ENCODE data around the gene ENTPD8.
"Not testable (repeated sequence)": the region's sequence is repeated elsewhere in the genome, so short reads cannot be mapped to it uniquely, and the experiment has no call there.

Gene ENTPD8

DNA sequence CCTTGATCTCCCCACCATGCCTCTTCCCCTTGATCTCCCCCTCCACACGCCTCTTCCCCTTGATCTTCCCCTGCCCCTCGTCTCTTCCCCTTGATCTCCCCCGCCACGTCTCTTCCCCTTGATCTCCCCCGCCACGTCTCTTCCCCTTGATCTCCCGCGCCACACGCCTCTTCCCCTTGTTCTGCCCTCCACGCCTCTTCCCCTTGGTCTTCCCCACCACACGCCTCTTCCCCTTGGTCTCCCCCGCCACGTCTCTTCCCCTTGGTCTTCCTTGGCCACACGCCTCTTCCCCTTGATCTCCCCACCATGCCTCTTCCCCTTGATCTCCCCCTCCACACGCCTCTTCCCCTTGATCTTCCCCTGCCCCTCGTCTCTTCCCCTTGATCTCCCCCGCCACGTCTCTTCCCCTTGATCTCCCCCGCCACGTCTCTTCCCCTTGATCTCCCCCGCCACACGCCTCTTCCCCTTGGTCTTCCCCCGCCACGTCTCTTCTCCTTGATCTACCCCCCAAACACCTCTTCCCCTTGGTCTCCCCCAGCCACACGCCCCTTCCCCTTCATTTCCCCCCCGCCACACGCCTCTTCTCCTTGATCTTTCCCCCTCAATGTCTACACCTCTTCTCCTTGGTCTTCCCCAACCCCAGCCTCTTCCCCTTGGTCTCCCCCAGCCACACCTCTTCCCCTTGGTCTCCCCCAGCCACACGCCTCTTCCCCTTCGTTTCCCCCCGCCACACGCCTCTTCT lies 10.3 kb upstream of the ENTPD8 start:
- DNase-seq (ENCODE audit: low read depth, low spot score): peak; percentile 28
- not testable (repeated sequence) for H3K4me3 ChIP-seq (ENCODE audit: low read length)

DNA sequence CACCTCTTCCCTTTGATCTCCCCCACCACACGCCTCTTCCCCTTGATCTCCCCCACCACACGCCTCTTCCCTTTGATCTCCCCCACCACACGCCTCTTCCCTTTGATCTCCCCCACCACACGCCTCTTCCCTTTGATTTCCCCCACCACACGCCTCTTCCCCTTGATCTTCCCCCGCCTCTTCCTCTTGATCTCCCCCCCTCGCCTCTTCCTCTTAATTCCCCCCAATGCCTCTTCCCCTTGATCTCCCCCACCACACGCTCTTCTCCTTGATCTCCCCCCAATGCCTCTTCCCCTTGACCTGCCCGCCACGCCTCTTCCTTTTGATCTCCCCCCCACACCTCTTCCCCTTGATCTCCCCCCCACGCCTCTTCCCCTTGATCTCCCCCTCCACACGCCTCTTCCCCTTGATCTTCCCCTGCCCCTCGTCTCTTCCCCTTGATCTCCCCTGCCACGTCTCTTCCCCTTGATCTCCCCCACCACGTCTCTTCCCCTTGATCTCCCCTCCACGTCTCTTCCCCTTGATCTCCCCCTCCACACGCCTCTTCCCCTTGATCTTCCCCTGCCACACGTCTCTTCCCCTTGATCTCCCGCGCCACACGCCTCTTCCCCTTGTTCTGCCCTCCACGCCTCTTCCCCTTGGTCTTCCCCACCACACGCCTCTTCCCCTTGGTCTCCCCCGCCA lies 9.5 kb upstream of the ENTPD8 start:
- peak; percentile 98 for DNase-seq (ENCODE audit: low read depth, low spot score)
- not testable (repeated sequence) for H3K4me3 ChIP-seq (ENCODE audit: low read length)

DNA sequence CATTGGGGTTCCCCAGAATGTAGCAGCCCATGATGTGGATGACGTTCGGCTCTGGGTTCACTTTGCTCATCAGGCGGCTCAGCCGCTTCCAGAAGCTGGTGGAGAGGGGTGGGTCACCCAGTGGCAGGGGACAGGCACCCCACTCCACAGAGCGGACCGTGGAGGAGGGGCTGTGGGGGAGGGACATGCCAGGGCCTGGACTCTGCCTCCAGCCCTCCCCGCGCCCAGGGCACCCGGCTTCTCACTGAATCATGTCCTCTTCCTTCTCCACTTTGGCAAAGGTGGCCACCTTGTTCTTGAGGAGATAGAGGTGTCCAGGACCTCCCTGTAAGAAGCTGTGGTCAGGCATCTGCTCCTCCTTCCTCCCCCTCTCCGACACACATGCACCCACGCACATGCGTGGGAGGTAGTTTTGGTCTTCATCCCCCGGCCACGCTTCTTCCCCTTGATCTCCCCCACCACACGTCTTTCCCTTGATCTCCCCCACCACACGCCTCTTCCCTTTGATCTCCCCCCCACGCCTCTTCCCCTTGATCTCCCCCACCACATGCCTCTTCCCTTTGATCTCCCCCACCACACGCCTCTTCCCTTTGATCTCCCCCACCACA lies 8.9 kb upstream of the ENTPD8 start:
- no peak overlapping the region for H3K4me3 ChIP-seq (ENCODE audit: low read length)
- DNase-seq (ENCODE audit: low read depth, low spot score): no peak

DNA sequence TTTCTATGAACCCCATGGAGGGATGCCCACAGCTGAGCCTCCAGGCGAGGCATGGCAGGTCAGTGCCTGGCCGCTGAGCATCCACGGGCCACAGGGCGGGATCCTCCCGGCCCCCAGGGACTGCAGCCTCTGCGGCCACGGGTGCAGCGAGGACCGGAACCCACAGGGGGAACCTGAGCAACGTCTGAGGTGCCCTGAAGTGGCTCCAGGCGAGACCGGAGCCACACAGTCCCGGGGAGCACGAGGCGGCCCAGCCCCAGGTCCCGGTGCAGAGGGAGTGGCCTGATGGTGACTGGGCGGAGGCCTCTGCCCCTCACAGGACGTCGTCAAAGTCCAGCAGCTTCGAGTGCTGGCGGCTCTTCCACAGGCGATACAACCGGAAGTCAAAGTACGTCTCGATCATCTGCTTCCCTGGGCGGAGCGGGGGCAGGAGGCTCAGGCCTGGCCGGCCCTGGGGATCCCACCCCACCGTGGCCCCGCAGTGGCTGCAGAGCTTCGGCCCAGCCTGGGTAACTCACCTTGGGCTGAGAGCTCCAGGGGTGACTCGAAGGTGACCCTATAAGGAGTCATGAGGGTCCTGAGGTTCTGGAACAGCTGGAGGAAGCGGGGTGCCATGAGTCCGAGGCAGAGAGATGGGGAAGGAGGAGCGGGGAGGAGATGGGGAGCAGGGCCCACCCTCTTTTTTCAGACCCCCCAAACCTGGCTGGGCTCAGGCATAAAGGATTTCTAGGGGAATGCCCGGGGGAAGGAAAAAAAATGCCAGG lies 8.1 kb upstream of the ENTPD8 start:
- DNase-seq (ENCODE audit: low read depth, low spot score): no peak
- H3K4me3 ChIP-seq (ENCODE audit: low read length): no peak overlapping the region

DNA sequence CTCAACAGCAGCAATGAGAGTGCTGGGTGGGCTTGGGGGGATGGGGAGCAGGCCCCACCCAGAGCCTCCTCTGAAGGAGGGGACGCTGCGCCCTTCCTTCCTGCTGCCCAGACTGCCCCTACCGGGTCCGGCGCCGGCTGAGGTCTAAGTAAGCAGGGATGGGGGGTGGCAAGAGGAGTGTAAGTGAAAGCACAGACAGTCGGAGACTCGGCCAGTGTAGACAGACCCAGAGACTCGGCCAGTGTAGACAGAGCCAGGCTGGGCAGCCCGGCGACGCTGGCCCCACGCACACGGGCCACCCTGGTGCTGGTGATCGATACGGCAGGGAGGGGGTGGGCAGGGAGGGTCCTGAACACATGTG lies 7.4 kb upstream of the ENTPD8 start:
- no peak overlapping the region for H3K4me3 ChIP-seq (ENCODE audit: low read length)
- DNase-seq (ENCODE audit: low read depth, low spot score): no peak

DNA sequence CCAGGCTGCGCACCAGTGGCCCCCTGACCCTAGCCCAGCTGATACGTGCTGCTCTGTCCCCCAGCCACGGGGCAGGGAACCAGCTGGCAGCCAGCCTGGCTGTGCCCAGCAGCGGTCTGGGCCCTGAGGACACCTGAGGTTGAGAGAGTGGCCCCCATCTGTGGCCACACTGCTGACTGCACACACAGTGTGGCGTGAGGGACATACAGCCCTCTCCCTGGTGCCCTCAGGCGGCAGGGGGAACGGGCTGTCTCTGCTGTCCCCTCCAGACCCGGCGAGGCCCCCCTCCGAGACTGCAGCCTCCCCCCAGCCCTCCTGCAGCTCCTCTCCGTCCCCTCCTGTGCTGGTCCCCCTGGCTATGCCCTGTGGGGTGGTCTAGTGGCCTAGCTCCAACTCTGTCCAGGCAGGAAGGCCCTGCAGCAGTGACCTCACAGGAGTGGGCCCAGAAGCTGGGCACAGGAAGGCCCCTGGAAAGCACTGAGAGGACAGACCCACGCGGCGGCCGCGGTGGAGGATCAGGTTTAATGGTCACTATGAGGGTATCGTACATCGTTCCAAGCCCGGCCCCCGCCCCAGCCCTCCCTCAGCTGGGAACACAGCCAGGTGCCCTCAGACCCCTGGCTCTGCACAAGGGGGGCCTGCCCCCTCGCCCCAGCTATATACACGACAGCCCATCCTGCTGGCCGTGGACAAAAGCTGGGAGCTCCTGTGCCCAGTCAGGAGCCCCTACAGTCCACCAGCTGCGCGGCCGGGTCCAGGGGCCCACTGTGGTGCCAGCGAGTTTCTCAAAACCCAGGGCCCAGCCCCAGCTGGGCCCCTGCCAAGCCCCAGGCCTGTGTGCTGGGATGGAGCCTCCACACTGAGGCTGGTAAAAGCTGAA lies 6.8 kb upstream of the ENTPD8 start:
- no peak for DNase-seq (ENCODE audit: low read depth, low spot score)
- no peak overlapping the region for H3K4me3 ChIP-seq (ENCODE audit: low read length)

DNA sequence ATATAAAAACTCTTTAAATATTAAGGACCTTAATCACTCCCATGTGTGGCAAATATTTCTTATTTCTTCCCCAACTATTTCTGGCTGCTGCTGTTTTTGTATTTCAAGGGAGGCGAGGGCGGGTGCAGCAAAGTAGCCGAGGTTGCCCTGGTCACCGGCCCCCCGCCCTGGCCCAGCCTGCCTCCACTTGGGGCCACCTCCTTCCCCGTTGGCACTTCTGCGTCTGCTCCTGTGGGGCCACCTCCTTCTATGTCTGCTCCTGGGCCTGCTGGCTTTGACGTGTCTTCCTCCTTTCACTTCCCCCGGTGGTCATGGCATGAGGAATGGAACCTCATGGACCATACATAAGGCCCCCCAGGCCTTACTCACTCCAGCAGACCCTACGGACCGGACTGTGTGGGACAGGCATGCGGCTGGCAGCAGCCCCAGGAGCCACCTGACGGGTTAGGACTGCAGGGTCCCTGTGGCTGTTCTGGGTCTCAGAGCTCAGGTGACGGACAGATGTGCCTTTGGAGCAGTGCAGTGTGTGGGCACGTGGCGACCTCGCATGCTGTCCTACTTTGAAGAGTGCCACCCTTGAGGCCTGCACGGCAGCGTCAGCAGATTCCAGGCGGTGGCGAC lies 5.8 kb upstream of the ENTPD8 start:
- H3K4me3 ChIP-seq (ENCODE audit: low read length): no peak overlapping the region
- DNase-seq (ENCODE audit: low read depth, low spot score): no peak

DNA sequence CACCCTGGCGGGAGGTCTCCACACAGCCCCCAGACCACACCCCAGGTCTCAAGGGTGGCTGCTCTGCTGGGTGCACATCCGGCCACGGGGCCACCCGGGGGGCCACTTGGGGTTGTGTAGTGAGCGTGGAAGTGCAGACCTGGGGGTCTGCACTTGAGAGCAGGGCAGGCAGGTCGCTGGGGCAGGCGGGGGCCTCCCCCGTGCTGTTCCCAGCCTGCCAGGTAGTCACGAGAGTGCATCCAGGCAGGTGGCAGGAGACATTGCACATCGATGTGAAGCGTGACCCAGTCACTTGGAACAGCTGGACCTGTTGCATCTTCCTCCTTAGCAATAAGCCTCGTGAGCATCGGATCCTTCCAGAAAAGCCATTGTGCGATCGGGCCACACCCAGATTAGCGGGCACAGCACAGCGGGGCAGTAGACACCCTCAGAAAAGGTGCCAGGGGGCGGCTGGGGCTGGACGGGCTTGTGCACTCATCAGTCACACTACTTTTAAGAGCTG lies 4.8 kb upstream of the ENTPD8 start:
- no peak overlapping the region for H3K4me3 ChIP-seq (ENCODE audit: low read length)
- no peak for DNase-seq (ENCODE audit: low read depth, low spot score)

DNA sequence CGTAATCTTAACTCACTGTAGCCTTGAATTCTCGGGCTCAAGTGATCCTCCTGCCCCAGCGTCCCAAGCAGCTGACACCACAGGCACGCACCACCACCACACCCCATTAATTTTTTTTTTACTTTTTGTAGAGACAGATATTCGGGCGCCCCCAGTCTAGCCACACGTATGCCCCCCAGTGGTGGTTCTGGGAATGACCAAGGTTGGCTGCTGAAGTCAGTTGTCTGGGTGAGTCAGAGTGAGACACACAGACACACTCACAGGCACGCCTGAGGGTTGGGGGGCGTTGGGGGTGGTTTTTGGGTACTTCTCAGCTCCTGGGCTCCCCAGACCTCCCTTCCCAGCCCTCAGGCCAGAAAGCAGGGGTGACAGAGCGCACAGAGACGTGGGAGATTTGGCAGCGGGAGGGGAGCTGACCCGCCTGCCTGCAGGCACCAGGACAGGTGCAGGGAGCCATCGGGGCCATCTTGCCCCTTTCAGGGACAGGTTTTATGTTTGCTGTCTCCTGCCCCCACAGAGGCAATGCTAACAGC lies 4.2 kb upstream of the ENTPD8 start:
- DNase-seq (ENCODE audit: low read depth, low spot score): peak; percentile 28
- H3K4me3 ChIP-seq (ENCODE audit: low read length): no peak overlapping the region

DNA sequence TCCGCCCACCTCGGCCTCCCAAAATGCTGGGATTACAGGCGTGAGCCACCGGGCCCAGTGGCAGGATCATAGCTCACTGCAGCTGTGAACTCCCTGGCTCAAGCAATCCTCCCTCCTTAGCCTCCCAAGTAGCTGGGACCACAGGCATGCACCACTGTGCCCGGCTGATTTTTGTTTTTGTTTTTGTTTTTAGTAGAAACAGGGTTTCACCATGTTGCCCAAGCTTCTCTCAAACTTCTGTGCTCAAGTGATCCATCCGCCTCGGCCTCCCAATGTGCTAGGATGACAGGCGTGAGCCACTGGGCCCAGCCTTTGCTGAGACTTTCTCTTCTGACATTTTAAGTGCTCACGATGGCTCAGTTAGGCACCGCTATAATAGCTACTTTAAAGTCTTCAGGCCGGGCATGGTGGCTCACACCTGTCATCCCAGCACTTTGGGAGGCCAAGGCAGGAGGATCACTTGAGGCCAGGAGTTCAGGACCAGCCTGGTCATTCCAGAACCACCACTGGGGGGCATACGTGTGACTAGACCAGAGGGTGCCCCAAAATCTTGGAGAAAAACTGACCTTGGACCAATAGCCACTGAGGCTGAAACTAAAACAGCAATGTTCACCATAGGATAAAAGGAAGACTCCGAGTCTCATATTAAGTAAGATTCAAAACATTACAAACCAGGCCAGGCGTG lies 3.1 kb upstream of the ENTPD8 start:
- no peak for DNase-seq (ENCODE audit: low read depth, low spot score)
- no peak overlapping the region for H3K4me3 ChIP-seq (ENCODE audit: low read length)

DNA sequence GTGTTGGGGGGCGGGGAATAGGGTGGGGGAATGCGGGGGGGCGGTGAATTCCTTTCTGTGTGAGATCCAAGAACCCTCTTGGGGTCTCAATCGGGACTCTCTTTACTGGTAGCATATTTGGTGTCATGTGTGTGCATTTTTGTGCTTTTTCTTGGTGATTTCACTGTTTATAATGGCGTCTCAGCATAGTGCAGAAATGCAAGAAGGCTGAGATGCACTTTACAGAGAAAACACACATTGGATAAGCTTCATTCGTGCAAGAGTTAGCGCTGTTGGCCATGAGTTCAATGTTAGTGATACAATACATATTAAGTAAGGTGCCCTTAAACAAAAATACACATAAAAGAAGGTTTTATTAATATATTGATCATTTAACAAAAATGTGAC lies 771 bp upstream of the ENTPD8 start:
- H3K4me3 ChIP-seq (ENCODE audit: low read length): no peak overlapping the region
- no peak for DNase-seq (ENCODE audit: low read depth, low spot score)

DNA sequence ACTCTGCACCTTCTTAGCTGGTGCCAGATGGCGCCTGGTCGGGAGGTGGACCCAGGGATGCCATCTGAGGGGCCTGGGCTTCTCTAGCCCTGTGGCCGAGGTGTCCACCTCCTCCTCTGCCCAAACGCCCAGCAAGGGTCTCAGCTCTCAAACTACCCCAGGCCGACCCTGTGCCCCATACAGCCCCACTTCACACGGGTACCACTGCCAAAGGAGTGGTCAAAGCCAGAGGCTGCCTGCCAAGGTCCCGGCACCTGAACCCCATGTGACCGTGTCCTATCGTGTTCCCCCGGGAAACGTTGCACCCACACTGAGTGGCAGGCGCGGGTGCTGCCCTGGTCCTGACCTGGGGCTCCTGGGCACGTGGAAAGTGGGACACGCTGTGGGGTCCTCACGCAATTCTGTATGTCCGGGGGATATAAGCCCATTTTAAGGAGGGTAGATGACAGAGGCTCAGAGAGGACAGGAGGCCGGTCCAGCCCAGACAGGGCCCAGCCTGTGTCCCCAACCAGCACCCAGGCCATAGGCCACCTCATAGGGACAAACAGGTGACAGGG lies 1.9 kb downstream of the ENTPD8 start:
- H3K4me3 ChIP-seq (ENCODE audit: low read length): no peak overlapping the region
- DNase-seq (ENCODE audit: low read depth, low spot score): no peak

DNA sequence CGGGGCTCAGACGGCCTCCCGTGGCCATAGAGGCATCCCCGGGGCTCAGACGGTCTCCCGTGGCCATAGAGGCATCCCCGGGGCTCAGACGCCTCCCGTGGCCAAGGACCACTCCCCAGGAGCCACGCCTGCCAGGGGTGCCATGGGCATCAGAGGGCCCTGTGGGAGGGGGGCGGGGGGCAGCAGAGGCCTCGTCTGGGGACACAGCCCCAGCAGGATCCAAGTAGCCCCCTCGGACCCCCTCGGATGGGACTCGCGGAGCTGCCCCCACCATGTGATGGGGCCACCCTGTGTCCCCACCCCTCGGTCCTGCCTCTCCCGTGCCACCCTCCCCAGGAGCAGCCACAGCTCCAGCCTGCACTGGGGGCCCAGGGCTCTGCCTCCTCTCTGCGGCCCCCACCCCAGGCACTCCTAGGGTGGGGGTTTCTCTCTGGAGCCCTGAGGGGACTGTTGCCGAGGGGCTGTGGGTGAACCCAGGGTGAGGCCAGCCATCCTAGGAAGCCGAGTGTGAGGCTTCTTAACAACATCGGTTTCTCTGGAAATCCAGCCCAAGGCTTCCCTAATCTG lies 2.5 kb downstream of the ENTPD8 start:
- DNase-seq (ENCODE audit: low read depth, low spot score): no peak
- no peak overlapping the region for H3K4me3 ChIP-seq (ENCODE audit: low read length)

DNA sequence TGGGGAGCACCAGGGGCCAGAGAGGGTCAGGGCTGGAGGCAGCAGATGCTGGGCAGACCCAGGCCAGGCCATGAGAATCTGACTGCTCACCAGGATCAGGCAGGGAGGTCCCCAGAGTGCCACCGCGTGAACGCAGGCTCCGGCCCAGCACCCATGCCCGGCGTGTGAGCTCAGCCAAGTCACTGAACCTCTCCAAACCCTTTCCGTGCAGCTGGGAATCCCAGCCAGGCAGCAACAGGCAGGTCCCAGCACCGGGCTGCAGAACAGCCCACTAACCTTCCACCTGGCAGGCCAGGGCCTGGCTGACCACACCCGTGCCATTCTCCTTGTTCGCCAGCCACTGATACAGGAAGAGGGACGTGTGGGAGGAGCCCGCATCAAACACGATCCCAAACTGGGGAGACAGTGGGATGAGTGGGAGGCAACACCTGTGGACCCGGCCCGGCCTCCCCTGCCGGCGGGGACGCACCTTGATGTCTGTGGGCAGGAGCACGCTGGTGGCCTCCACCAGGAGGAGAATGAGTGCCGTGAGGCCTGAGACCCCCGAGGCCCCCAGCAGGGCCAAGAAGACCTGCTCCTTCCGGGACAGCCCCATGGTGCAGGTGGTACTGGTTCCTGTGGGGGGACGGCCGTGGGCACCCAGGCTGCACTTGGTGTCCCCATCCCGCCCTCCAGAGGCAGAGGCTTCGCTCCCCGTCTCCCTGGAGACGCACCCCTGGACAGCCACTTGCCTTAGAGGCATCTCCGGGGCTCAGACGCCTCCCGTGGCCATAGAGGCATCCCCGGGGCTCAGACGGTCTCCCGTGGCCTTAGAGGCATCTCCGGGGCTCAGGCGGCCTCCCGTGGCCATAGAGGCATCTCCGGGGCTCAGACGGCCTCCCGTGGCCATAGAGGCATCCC lies 3.2 kb downstream of the ENTPD8 start:
- DNase-seq (ENCODE audit: low read depth, low spot score): no peak
- H3K4me3 ChIP-seq (ENCODE audit: low read length): no peak overlapping the region

DNA sequence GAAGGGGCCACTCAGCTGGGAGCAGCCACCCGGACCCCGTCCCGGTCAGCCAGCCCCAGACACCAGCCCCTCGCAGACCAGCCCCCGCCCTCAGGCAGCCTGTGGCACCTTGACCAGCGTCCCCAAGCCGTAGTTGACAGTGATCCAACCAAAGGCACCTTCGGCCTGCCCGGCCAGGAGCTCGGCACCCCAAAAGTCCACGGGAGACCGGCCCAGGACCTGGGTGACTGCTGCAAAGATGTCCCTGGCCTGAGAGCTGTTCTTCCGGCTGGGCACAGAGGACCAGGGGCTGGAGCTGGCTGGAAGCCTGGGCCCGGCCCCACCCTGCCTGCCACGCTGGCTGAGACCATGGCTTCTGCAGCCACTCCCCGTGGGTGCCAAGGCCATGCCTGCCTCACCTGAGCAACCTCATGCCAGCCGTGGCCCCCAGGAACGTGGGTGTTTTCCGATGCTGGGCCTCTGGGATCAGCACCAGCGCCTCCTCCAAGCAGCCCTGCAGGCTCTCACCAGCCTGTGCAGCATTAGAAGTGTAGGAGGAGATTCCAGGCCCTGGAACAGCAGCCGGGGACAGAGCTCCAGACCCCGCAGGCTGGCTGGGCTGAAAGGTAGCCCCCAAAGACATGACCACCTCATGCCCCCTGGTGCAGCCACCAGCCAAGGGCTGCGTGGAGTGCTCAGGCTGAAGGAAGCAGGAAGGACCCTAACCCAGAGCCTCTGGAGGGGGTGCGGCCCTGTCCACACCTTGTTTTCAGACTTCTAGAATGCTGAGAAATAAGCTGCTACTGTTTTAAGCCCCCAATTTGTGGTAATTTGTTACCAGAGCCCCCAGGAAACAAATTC lies 4.2 kb downstream of the ENTPD8 start:
- no peak overlapping the region for H3K4me3 ChIP-seq (ENCODE audit: low read length)
- no peak for DNase-seq (ENCODE audit: low read depth, low spot score)

Measured in Jurkat, Clone E6-1 (cell line).